Peyer's patch (tissue), 4 donors: ENCODE measurements around the gene RGS3. TPM values are rescaled to one million over a fixed set of nuclear protein-coding genes. Genes with fewer than 3 reads are reported as not detected.

Experiments used
- DNase-seq, 3 donors: peaks; one replicate each; pipeline ENCODE4 v3.0.0-alpha.2; 2017 to 2019
- H3K27ac ChIP-seq, 4 donors: fragments of 200-600 bp; sonication (generic); one replicate each; pipeline ENCODE4 v1.5.1; 2016 to 2019
- H3K27me3 ChIP-seq, 2 donors: fragments of 200-600 bp; sonication (generic); one replicate each; pipeline ENCODE4 v1.5.1; 2019
- H3K36me3 ChIP-seq, 3 donors: fragments of 200-600 bp; sonication (generic); one replicate each; pipeline ENCODE4 v1.5.1; 2016 to 2019
- H3K4me1 ChIP-seq, 4 donors: fragments of 200-600 bp; sonication (generic); one replicate each; pipeline ENCODE4 v1.5.1; 2016 to 2019
- H3K4me3 ChIP-seq, 4 donors: fragments of 200-600 bp; sonication (generic); 1 replicate in 3 of 4; 2 replicates in 1 of 4; pipeline ENCODE4 v1.5.1; 2016 to 2019; ENCODE audit warnings: mild to moderate bottlenecking in 1 of 4
- H3K9me3 ChIP-seq, 4 donors: fragments of 200-600 bp; sonication (generic); one replicate each; pipeline ENCODE4 v1.5.1; 2016 to 2019; ENCODE audit warnings: mild to moderate bottlenecking in 1 of 4
- CTCF ChIP-seq, 6 experiments: fragments of 450-650 bp in 4 of 6; fragments of 200-600 bp in 2 of 6; sonication (generic) in 1 of 6; IDR thresholded peaks; one replicate each; pipeline ENCODE4 v1.5.1; 2017 to 2019; ENCODE audit warnings: antibody characterized with exemption in 6 of 6, mild to moderate bottlenecking in 3 of 6, moderate library complexity in 1 of 6
- POLR2A ChIP-seq, 2 donors: fragments of 450-650 bp; IDR thresholded peaks; one replicate each; pipeline ENCODE4 v1.5.1; 2017; ENCODE audit warnings: antibody characterized with exemption in 2 of 2, mild to moderate bottlenecking in 2 of 2, moderate library complexity in 2 of 2
- total RNA-seq, 4 donors: library from RNA; depleted of rRNA; stranded (reverse); fragments of >200 nt; gene quantifications; one replicate each; pipeline ENCODE4 v1.1.0, GENCODE V29; 2016

The RGS3 gene
- total RNA-seq, 4 donors from 2014 or later, result 55.3 to 113 (median 88.6) TPM

- Histone ChIP-seq H3K27ac (peak overlapping the region in 3 of 4 donors; percentile 10 to 68 (median 43)), H3K9me3 (no peaks in the 10 kb centered on the region), H3K4me3 (no peak overlapping the region), H3K4me1 (peaks cover 0 to 54% (median 4%) of the 10 kb centered on the region in 4 donors), H3K27me3 (no peaks in the 10 kb centered on the region), H3K36me3 (no peaks in the 10 kb centered on the region)
- TF ChIP-seq POLR2A (IDR thresholded peaks at IDR 0.05), result no peak
- no peak for TF ChIP-seq CTCF (IDR thresholded peaks at IDR 0.05)
- peak in 1 of 3 donors; percentile 45 for DNase-seq
These were observed 105.2 kb downstream of the RGS3 start for GRCh38 chr9:113568571-113569321.

- peak in 1 of 3 donors; percentile 37 for DNase-seq
- Histone ChIP-seq H3K27me3 (no peaks in the 10 kb centered on the region), H3K27ac (peak overlapping the region in 2 of 4 donors; percentile 43 to 68), H3K9me3 (no peaks in the 10 kb centered on the region), H3K36me3 (no peaks in the 10 kb centered on the region), H3K4me3 (no peak overlapping the region), H3K4me1 (peaks cover 0 to 45% (median 2%) of the 10 kb centered on the region in 4 donors)
- TF ChIP-seq POLR2A (IDR thresholded peaks at IDR 0.05) (no peak), CTCF (IDR thresholded peaks at IDR 0.05) (no peak)
These were observed 106.0 kb downstream of the RGS3 start for GRCh38 chr9:113569472-113570060.

DNA sequence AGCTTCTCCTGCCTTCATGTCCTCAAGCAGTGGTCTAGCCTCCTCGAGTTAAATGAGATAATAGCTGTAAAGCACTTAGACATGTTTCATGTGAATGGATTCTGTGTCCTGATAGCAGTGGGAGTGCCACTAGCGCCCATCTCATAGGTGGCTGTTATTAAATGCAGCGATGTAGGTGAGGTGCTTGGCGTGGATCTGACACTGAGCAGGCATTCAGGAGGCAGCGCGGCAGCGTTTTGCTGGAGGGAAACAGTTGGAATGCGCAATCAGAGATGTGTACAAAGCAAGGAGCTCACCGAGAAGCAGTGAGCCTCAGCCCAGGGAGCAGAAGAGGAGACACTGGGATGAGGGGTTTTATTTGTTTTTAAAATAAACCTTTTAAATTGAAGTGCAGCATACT is 106.6 kb downstream of the RGS3 start:
- H3K27ac ChIP-seq, result no peak overlapping the region
- DNase-seq, result peak in 1 of 3 donors; percentile 39
- H3K4me3 ChIP-seq, result no peak overlapping the region
- H3K36me3 ChIP-seq, result no peaks in the 10 kb centered on the region
- H3K4me1 ChIP-seq, result peaks cover 0 to 40% (median 0%) of the 10 kb centered on the region in 4 donors
- TF ChIP-seq POLR2A (IDR thresholded peaks at IDR 0.05) (no peak), CTCF (IDR thresholded peaks at IDR 0.05) (no peak)
- H3K27me3 ChIP-seq, result no peaks in the 10 kb centered on the region
- no peaks in the 10 kb centered on the region for H3K9me3 ChIP-seq

DNA sequence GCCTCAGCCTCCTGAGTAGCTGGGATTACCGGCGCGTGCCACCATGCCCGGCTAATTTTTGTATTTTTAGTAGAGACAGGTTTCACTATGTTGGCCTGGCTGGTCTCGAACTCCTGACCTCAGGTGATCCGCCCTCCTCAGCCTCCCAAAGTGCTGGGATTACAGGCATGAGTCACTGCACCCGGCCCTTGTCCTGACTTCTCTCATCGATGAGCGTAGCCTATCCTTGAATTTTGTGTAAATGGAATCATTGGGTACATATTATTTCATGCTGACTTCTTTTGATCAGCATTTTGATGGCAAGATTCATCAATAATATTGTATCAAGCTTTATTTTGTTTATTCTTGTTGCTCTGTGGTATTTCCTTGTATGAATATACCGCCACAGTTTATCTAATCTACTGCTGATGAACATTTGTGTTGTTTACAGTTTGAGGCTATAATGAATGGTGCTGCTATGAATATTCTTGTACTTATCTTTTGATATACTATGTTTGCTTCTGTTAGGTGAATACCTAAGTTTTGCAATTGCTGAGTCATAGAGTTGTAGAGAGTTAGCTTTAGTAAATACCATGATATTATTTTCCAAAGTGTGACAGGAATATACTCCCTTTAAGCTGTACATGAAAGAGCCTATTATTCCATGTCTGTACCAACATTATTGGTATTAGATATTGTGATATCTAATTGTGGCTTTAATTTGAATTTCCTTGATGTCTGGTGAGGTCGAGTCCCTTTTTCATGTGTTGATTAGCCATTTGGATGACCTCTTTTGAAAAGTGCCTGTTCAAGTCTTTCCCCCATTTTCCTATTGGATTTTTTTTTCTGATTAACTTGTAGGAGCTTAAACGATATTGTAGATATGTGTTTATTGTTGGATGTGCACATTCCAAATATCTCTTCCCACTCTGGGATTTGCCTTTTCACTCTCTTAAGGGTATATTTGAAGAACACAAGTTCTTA is 107.5 kb downstream of the RGS3 start:
- TF ChIP-seq POLR2A (IDR thresholded peaks at IDR 0.05) (no peak), CTCF (IDR thresholded peaks at IDR 0.05) (no peak)
- no peaks in the 10 kb centered on the region for H3K27me3 ChIP-seq
- H3K4me3 ChIP-seq, result no peak overlapping the region
- H3K9me3 ChIP-seq, result no peaks in the 10 kb centered on the region
- H3K36me3 ChIP-seq, result no peaks in the 10 kb centered on the region
- DNase-seq, result peak in 1 of 3 donors; percentile 31
- peaks cover 0 to 31% (median 0%) of the 10 kb centered on the region in 4 donors for H3K4me1 ChIP-seq
- H3K27ac ChIP-seq, result no peak overlapping the region

GRCh38 chr9:113572076-113572861 is 108.7 kb downstream of the RGS3 start:
- H3K27ac ChIP-seq, result no peak overlapping the region
- TF ChIP-seq CTCF (IDR thresholded peaks at IDR 0.05) (no peak), POLR2A (IDR thresholded peaks at IDR 0.05) (no peak)
- H3K27me3 ChIP-seq, result no peaks in the 10 kb centered on the region
- H3K9me3 ChIP-seq, result no peaks in the 10 kb centered on the region
- H3K4me3 ChIP-seq, result no peak overlapping the region
- H3K4me1 ChIP-seq, result peaks cover 0 to 22% (median 0%) of the 10 kb centered on the region in 4 donors
- peak in 1 of 3 donors; percentile 36 for DNase-seq
- H3K36me3 ChIP-seq, result no peaks in the 10 kb centered on the region
